ENCODE results near the gene NEK9. TPM values are rescaled to one million over a fixed set of nuclear protein-coding genes. Genes with fewer than 3 reads are reported as not detected.
"Not testable (repeated sequence)": the region's sequence is repeated elsewhere in the genome, so short reads cannot be mapped to it uniquely, and the experiment has no call there.

NEK9 gene
- polyA plus RNA-seq, 4 donors = 120 to 150 (median 133) TPM

GRCh38 chr14:75068294-75069120 is 58.3 kb downstream of the NEK9 start:
- DNase-seq (ENCODE audit: low read depth in 4 of 4, low spot score in 2 of 4) = peak in 2 of 4 donors; percentile 41 to 44

- not testable (repeated sequence) for DNase-seq (ENCODE audit: low read depth in 4 of 4, low spot score in 2 of 4)
Observed at GRCh38 chr14:75067765-75068164, 59.1 kb downstream of the NEK9 start.

GRCh38 chr14:75067212-75067611 is 59.6 kb downstream of the NEK9 start:
- no peak for DNase-seq (ENCODE audit: low read depth in 4 of 4, low spot score in 2 of 4)

- DNase-seq (ENCODE audit: low read depth in 4 of 4, low spot score in 2 of 4) = no peak
Observed at GRCh38 chr14:75066691-75067090, 60.2 kb downstream of the NEK9 start.

- DNase-seq (ENCODE audit: low read depth in 4 of 4, low spot score in 2 of 4) = no peak
Observed at GRCh38 chr14:75064205-75064567, 62.7 kb downstream of the NEK9 start.

- peak; percentile 74 to 88 (median 80) for DNase-seq (ENCODE audit: low read depth in 4 of 4, low spot score in 2 of 4)
Observed at GRCh38 chr14:75063491-75064204, 63.2 kb downstream of the NEK9 start, which contains the start of gene ACYP1. Gene ACYP1, minus strand, starts transcription at chr14:75064024. Its CDS starts 471 bp downstream, at chr14:75063553.

- DNase-seq (ENCODE audit: low read depth in 4 of 4, low spot score in 2 of 4) = no peak
Observed at GRCh38 chr14:75063013-75063412, 63.8 kb downstream of the NEK9 start.

- DNase-seq (ENCODE audit: low read depth in 4 of 4, low spot score in 2 of 4) = no peak
Observed at GRCh38 chr14:75060420-75060819, 66.4 kb downstream of the NEK9 start.

GRCh38 chr14:75059642-75060041 is 67.2 kb downstream of the NEK9 start:
- no peak for DNase-seq (ENCODE audit: low read depth in 4 of 4, low spot score in 2 of 4)

GRCh38 chr14:75054421-75054820 is 72.4 kb downstream of the NEK9 start:
- no peak for DNase-seq (ENCODE audit: low read depth in 4 of 4, low spot score in 2 of 4)

- DNase-seq (ENCODE audit: low read depth in 4 of 4, low spot score in 2 of 4) = no peak
Observed at GRCh38 chr14:75053396-75054291, 73.2 kb downstream of the NEK9 start.

- DNase-seq (ENCODE audit: low read depth in 4 of 4, low spot score in 2 of 4) = no peak
Observed at GRCh38 chr14:75051556-75051899, 75.3 kb downstream of the NEK9 start.

- peak; percentile 74 to 86 (median 86) for DNase-seq (ENCODE audit: low read depth in 4 of 4, low spot score in 2 of 4)
Observed at GRCh38 chr14:75050852-75051555, 75.8 kb downstream of the NEK9 start, which contains the start of gene MLH3. Gene MLH3, minus strand, starts transcription at chr14:75051467. Its CDS starts 1,812 bp downstream, at chr14:75049655.

- no peak for DNase-seq (ENCODE audit: low read depth in 4 of 4, low spot score in 2 of 4)
Observed at GRCh38 chr14:75049731-75050201, 77.1 kb downstream of the NEK9 start.

GRCh38 chr14:75049136-75049535 is 77.7 kb downstream of the NEK9 start:
- no peak for DNase-seq (ENCODE audit: low read depth in 4 of 4, low spot score in 2 of 4)

GRCh38 chr14:75048101-75048500 is 78.7 kb downstream of the NEK9 start:
- no peak for DNase-seq (ENCODE audit: low read depth in 4 of 4, low spot score in 2 of 4)

GRCh38 chr14:75047506-75047905 is 79.3 kb downstream of the NEK9 start:
- DNase-seq (ENCODE audit: low read depth in 4 of 4, low spot score in 2 of 4) = no peak

- no peak for DNase-seq (ENCODE audit: low read depth in 4 of 4, low spot score in 2 of 4)
Observed at GRCh38 chr14:75046899-75047298, 79.9 kb downstream of the NEK9 start.

GRCh38 chr14:75046275-75046674 is 80.6 kb downstream of the NEK9 start:
- DNase-seq (ENCODE audit: low read depth in 4 of 4, low spot score in 2 of 4) = no peak

GRCh38 chr14:75044752-75045151 is 82.1 kb downstream of the NEK9 start:
- no peak for DNase-seq (ENCODE audit: low read depth in 4 of 4, low spot score in 2 of 4)

Measured in left renal cortex interstitium (tissue), 4 donors.